ENCODE data around the gene XPO4.

DNA sequence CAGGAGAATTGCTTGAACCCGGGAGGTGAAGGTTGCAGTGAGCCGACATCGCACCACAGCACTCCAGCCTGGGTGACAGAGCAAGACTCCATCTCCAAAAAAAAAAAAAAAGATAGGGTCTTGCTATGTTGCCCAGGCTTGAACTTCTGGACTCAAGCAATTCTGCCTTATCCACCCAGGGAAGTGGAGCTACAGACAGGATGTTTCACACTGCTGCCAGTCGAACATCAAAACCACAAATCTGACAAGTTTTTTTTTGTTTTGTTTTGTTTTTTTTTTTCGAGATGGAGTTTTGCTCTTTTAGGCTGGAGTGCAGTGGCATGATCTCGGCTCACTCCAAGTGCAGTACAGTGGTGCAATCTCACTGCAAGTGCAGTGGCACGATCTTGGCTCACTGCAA, 10.8 kb downstream of the XPO4 start:
- no peak for TF ChIP-seq ERF (CRISPR knock-in tag; IDR thresholded peaks at IDR 0.05)
- TF ChIP-seq CTCF (CRISPR knock-in tag; IDR thresholded peaks at IDR 0.05) = no peak
- TF ChIP-seq, protein P1, sequence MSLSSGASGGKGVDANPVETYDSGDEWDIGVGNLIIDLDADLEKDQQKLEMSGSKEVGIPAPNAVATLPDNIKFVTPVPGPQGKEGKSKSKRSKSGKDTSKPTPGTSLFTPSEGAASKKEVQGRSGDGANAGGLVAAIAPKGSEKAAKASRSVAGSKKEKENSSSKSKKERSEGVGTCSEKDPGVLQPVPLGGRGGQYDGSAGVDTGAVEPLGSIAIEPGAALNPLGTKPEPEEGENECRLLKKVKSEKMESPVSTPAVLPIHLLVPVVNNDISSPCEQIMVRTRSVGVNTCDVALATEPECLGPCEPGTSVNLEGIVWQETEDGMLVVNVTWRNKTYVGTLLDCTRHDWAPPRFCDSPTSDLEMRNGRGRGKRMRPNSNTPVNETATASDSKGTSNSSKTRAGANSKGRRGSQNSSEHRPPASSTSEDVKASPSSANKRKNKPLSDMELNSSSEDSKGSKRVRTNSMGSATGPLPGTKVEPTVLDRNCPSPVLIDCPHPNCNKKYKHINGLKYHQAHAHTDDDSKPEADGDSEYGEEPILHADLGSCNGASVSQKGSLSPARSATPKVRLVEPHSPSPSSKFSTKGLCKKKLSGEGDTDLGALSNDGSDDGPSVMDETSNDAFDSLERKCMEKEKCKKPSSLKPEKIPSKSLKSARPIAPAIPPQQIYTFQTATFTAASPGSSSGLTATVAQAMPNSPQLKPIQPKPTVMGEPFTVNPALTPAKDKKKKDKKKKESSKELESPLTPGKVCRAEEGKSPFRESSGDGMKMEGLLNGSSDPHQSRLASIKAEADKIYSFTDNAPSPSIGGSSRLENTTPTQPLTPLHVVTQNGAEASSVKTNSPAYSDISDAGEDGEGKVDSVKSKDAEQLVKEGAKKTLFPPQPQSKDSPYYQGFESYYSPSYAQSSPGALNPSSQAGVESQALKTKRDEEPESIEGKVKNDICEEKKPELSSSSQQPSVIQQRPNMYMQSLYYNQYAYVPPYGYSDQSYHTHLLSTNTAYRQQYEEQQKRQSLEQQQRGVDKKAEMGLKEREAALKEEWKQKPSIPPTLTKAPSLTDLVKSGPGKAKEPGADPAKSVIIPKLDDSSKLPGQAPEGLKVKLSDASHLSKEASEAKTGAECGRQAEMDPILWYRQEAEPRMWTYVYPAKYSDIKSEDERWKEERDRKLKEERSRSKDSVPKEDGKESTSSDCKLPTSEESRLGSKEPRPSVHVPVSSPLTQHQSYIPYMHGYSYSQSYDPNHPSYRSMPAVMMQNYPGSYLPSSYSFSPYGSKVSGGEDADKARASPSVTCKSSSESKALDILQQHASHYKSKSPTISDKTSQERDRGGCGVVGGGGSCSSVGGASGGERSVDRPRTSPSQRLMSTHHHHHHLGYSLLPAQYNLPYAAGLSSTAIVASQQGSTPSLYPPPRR (CRISPR knock-in tag; IDR thresholded peaks at IDR 0.05; ENCODE audit: borderline replicate concordance) = no peak
- TF ChIP-seq, protein P2, sequence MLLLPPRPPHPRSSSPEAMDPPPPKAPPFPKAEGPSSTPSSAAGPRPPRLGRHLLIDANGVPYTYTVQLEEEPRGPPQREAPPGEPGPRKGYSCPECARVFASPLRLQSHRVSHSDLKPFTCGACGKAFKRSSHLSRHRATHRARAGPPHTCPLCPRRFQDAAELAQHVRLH (CRISPR knock-in tag; IDR thresholded peaks at IDR 0.05; ENCODE audit: borderline replicate concordance, low read depth) = no peak
- TF ChIP-seq, protein P3, sequence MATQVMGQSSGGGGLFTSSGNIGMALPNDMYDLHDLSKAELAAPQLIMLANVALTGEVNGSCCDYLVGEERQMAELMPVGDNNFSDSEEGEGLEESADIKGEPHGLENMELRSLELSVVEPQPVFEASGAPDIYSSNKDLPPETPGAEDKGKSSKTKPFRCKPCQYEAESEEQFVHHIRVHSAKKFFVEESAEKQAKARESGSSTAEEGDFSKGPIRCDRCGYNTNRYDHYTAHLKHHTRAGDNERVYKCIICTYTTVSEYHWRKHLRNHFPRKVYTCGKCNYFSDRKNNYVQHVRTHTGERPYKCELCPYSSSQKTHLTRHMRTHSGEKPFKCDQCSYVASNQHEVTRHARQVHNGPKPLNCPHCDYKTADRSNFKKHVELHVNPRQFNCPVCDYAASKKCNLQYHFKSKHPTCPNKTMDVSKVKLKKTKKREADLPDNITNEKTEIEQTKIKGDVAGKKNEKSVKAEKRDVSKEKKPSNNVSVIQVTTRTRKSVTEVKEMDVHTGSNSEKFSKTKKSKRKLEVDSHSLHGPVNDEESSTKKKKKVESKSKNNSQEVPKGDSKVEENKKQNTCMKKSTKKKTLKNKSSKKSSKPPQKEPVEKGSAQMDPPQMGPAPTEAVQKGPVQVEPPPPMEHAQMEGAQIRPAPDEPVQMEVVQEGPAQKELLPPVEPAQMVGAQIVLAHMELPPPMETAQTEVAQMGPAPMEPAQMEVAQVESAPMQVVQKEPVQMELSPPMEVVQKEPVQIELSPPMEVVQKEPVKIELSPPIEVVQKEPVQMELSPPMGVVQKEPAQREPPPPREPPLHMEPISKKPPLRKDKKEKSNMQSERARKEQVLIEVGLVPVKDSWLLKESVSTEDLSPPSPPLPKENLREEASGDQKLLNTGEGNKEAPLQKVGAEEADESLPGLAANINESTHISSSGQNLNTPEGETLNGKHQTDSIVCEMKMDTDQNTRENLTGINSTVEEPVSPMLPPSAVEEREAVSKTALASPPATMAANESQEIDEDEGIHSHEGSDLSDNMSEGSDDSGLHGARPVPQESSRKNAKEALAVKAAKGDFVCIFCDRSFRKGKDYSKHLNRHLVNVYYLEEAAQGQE (IDR thresholded peaks at IDR 0.05; ENCODE audit: borderline replicate concordance in 1 of 2, low read depth in 1 of 2, low read length in 2 of 2) = no peak
- TF ChIP-seq RXRA (CRISPR knock-in tag; IDR thresholded peaks at IDR 0.05) = no peak
- TF ChIP-seq, protein P4, sequence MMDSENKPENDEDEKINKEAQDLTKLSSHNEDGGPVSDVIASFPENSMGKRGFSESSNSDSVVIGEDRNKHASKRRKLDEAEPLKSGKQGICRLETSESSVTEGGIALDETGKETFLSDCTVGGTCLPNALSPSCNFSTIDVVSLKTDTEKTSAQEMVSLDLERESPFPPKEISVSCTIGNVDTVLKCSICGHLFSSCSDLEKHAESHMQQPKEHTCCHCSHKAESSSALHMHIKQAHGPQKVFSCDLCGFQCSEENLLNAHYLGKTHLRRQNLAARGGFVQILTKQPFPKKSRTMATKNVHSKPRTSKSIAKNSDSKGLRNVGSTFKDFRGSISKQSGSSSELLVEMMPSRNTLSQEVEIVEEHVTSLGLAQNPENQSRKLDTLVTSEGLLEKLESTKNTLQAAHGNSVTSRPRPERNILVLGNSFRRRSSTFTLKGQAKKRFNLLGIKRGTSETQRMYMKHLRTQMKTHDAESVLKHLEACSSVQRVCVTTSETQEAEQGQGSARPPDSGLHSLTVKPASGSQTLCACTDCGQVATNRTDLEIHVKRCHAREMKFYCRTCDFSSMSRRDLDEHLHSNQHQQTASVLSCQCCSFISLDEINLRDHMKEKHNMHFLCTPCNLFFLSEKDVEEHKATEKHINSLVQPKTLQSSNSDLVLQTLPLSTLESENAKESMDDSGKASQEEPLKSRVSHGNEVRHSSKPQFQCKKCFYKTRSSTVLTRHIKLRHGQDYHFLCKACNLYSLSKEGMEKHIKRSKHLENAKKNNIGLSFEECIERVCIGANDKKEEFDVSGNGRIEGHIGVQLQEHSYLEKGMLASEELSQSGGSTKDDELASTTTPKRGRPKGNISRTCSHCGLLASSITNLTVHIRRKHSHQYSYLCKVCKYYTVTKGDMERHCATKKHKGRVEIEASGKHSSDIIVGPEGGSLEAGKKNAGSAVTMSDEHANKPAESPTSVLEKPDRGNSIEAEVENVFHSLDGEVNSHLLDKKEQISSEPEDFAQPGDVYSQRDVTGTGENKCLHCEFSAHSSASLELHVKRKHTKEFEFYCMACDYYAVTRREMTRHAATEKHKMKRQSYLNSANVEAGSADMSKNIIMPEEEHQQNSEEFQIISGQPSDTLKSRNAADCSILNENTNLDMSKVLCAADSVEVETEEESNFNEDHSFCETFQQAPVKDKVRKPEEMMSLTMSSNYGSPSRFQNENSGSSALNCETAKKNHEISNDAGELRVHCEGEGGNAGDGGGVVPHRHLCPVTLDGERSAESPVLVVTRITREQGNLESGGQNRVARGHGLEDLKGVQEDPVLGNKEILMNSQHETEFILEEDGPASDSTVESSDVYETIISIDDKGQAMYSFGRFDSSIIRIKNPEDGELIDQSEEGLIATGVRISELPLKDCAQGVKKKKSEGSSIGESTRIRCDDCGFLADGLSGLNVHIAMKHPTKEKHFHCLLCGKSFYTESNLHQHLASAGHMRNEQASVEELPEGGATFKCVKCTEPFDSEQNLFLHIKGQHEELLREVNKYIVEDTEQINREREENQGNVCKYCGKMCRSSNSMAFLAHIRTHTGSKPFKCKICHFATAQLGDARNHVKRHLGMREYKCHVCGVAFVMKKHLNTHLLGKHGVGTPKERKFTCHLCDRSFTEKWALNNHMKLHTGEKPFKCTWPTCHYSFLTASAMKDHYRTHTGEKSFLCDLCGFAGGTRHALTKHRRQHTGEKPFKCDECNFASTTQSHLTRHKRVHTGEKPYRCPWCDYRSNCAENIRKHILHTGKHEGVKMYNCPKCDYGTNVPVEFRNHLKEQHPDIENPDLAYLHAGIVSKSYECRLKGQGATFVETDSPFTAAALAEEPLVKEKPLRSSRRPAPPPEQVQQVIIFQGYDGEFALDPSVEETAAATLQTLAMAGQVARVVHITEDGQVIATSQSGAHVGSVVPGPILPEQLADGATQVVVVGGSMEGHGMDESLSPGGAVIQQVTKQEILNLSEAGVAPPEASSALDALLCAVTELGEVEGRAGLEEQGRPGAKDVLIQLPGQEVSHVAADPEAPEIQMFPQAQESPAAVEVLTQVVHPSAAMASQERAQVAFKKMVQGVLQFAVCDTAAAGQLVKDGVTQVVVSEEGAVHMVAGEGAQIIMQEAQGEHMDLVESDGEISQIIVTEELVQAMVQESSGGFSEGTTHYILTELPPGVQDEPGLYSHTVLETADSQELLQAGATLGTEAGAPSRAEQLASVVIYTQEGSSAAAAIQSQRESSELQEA (CRISPR knock-in tag; IDR thresholded peaks at IDR 0.05; ENCODE audit: not compliant biosample characterization) = no peak
- no peak for TF ChIP-seq CBX5 (CRISPR knock-in tag; IDR thresholded peaks at IDR 0.05; ENCODE audit: borderline replicate concordance)
- TF ChIP-seq MATR3 (CRISPR knock-in tag; IDR thresholded peaks at IDR 0.05) = no peak
- TF ChIP-seq NR1H2 (CRISPR knock-in tag; IDR thresholded peaks at IDR 0.05; ENCODE audit: borderline replicate concordance, low read depth) = no peak
- TF ChIP-seq ZFP36 (IDR thresholded peaks at IDR 0.05; ENCODE audit: borderline replicate concordance, low read depth, low read length, partially characterized antibody) = no peak

Measured in HepG2 (cell line).